AG10803 (cell line): ENCODE data around the gene CPEB4.

Experiments
- DNase-seq: peaks from one replicate; pipeline ENCODE4 v3.0.0; 2010; ENCODE audit warnings: low read depth
- H3K4me3 ChIP-seq: 2 replicates; pipeline ENCODE4 v1.5.1; 2011; ENCODE audit warnings: mild to moderate bottlenecking, low read length, control low read depth
- CTCF ChIP-seq: conservative IDR thresholded peaks from 2 replicates; pipeline ENCODE4 v1.5.1; 2011; ENCODE audit warnings: mild to moderate bottlenecking, low read length, control low read depth, inconsistent platforms

CPEB4 gene

GRCh38 chr5:173932695-173933139 is 44.6 kb downstream of the CPEB4 start:
- no peak for TF ChIP-seq CTCF
- no peak for DNase-seq
- H3K4me3 ChIP-seq = no peak overlapping the region

- no peak for TF ChIP-seq CTCF
- H3K4me3 ChIP-seq = no peak overlapping the region
- DNase-seq = no peak
These were observed 45.8 kb downstream of the CPEB4 start for GRCh38 chr5:173933901-173934300.

GRCh38 chr5:173935396-173935795 is 47.2 kb downstream of the CPEB4 start:
- no peak for TF ChIP-seq CTCF
- no peak for DNase-seq

GRCh38 chr5:173940269-173940668 is 52.1 kb downstream of the CPEB4 start:
- DNase-seq = peak; percentile 27
- no peak overlapping the region for H3K4me3 ChIP-seq
- no peak for TF ChIP-seq CTCF

More at GRCh38 chr5:173935396-173935795, 47.2 kb downstream of the CPEB4 start:
- no peak overlapping the region for H3K4me3 ChIP-seq

- no peak for TF ChIP-seq CTCF
- H3K4me3 ChIP-seq = no peak overlapping the region
- no peak for DNase-seq
These were observed 53.0 kb downstream of the CPEB4 start for GRCh38 chr5:173941102-173941501.

- DNase-seq = no peak
- H3K4me3 ChIP-seq = no peak overlapping the region
- TF ChIP-seq CTCF = no peak
These were observed 53.7 kb downstream of the CPEB4 start for GRCh38 chr5:173941758-173942401.

- no peak for TF ChIP-seq CTCF
- no peak for DNase-seq
- H3K4me3 ChIP-seq = no peak overlapping the region
These were observed 56.4 kb downstream of the CPEB4 start for GRCh38 chr5:173944511-173944910.
